ENCODE data around the gene CAPZB.

CAPZB gene

DNA sequence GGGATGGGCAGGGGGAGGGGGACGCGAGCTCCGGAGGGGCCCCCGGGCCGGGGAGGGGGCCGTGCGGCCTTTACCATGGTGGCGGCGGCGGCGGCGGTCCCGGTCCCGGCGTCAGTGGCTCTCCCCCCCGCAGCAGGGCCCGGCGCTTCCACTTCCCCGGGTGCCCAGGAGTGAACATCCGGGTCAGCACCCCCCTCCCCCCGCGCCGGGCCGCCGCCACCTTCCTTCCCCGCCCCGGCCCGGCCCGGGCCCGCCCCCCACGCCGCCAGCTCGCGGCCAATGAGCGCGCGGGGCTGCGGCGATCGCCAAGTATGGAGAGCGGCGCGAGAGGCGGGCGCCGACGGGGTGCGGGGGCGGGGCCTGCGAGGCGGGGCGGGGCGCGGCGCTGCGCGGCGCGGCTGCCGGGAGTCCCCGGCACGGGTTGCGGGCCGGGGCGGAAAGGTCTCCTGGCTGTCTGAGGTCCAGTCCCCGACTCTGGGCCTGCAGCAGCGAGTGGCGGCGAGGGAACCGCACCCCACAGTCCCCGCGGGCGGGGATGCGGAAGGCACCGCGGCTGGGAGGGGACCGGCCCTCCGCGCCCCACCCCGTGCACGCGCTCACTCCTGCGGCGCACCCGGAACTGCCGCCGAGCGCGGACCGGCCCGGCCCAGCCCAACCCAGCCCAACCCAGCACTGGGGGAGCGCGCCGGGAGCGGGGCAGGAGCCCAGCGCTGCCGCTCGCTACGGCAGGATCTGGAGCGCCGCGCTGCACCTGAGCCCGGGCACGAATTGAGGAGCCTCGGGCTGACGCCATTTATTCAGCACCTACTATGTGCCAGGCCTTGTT lies at the start of gene CAPZB:
CAPZB (minus strand) TSS at position 178 of the 826 bp plus-strand sequence; CDS start at position 77, 101 bp downstream.
- DNase-seq (ENCODE audit: low read depth), result peak; percentile 88
- TF ChIP-seq, protein P1, sequence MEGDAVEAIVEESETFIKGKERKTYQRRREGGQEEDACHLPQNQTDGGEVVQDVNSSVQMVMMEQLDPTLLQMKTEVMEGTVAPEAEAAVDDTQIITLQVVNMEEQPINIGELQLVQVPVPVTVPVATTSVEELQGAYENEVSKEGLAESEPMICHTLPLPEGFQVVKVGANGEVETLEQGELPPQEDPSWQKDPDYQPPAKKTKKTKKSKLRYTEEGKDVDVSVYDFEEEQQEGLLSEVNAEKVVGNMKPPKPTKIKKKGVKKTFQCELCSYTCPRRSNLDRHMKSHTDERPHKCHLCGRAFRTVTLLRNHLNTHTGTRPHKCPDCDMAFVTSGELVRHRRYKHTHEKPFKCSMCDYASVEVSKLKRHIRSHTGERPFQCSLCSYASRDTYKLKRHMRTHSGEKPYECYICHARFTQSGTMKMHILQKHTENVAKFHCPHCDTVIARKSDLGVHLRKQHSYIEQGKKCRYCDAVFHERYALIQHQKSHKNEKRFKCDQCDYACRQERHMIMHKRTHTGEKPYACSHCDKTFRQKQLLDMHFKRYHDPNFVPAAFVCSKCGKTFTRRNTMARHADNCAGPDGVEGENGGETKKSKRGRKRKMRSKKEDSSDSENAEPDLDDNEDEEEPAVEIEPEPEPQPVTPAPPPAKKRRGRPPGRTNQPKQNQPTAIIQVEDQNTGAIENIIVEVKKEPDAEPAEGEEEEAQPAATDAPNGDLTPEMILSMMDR (conservative IDR thresholded peaks at IDR 0.05; ENCODE audit: low read depth, low read length), result no peak
- peak within 1 kb of the TSS; percentile 91 for H3K4me3 ChIP-seq (ENCODE audit: low read depth, low read length)

DNA sequence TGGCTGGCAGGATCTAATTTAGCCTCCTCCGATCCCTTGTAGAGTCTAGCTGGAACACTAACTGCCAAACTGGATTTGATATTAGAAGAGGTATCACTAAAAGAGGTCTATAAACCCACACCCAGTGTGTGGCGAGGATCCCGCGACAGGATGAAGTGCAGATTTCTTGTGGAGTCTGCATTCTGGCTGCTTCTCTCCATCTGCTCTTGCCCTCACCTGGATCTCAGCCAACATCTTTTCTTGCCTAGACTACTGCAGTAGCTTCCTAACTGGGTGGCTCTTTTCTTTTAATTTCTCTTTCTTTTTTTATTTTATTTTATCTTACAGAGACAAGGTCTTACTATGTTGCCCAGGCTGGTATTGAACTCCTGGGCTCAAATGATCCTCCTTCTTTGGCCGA lies 48.9 kb upstream of the CAPZB start:
- DNase-seq (ENCODE audit: low read depth), result no peak
- TF ChIP-seq, protein P1 (conservative IDR thresholded peaks at IDR 0.05; ENCODE audit: low read depth, low read length), result no peak
- H3K4me3 ChIP-seq (ENCODE audit: low read depth, low read length), result no peak overlapping the region

DNA sequence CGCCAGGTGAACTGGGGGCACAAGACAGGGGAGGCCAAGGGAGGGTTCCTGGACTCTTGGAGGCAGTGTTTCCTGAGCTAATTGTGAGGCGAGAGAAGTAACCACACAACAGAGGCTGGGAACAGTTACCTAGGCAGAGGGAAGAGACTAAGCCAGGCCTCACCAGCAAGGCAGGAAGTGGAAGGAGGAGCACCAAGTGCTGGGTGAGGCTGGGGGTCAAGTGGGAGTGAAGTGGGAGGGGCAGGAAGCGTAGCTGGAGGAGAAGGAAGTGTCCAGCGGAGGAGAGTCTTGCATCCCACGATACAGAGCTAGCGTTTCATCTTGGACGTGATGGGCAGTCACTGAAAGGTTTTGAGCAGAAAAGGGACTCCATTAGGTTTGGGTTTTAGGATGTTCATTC lies 48.3 kb upstream of the CAPZB start:
- H3K4me3 ChIP-seq (ENCODE audit: low read depth, low read length), result no peak overlapping the region
- TF ChIP-seq, protein P1 (conservative IDR thresholded peaks at IDR 0.05; ENCODE audit: low read depth, low read length), result no peak
- DNase-seq (ENCODE audit: low read depth), result no peak

DNA sequence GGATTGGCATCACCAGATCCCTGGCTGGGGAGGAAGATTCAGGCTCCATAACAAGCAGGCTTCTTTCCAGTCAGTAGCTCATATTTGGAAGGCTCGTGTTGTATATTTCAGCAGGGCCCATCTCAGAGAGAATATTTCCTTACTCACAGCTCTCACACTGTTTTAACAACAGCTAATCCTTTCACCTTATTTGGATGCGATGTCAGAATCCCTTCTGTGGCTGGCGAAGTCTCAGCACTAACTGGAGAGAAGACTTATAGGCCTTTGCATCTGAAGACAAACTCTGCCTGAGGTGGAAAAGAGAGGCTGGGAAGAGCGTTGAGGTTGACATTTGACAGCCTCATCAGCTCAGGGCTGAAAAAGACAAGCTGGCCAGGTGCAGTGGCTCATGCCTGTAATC lies 47.2 kb upstream of the CAPZB start:
- no peak for DNase-seq (ENCODE audit: low read depth)
- no peak overlapping the region for H3K4me3 ChIP-seq (ENCODE audit: low read depth, low read length)
- TF ChIP-seq, protein P1 (conservative IDR thresholded peaks at IDR 0.05; ENCODE audit: low read depth, low read length), result no peak

DNA sequence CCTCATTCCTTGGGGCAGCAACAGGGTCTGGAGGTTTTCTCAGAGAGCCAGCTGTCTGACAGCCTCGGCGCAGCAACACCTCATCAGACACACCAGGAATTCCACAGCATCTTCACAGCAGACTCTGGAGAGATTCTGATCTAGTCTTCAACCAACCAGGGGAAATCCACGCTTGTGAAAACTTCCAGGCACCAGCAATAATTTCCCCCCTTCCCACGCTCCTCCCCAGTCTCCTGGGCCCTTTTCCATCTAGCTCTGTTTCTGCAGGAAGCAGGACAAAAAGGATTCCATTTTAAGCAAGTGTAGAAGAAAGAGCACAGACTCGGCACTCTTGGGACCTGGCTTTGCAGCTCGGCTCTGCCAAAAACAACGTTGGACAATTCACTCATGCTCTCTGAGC lies 44.3 kb upstream of the CAPZB start:
- H3K4me3 ChIP-seq (ENCODE audit: low read depth, low read length), result no peak overlapping the region
- TF ChIP-seq, protein P1 (conservative IDR thresholded peaks at IDR 0.05; ENCODE audit: low read depth, low read length), result no peak
- no peak for DNase-seq (ENCODE audit: low read depth)

DNA sequence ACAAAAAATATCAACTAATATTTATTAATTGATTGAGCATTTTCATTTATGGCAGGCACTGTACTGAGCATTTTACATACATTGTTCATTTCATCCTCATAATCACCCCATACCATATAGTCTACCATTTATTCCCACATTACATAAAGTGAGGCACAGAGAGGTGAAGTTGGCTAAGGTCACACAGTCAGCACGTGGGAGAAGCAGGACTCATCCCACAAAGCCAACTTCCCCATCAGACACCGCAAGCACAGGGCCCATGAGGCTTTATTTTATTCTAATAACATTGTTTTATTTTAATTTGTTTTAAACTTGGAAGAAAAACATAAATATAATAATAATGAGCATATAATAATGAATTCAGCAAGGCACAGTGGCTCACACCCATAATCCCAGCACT lies 43.1 kb upstream of the CAPZB start:
- TF ChIP-seq, protein P1 (conservative IDR thresholded peaks at IDR 0.05; ENCODE audit: low read depth, low read length), result no peak
- no peak for DNase-seq (ENCODE audit: low read depth)
- no peak overlapping the region for H3K4me3 ChIP-seq (ENCODE audit: low read depth, low read length)

Measured in choroid plexus epithelial cell (primary cell).